Vagina (tissue), 2 donors: ENCODE data around the gene MIGA2. TPM values are rescaled to one million over a fixed set of nuclear protein-coding genes. Genes with fewer than 3 reads are reported as not detected.
"Not testable (repeated sequence)": the region's sequence is repeated elsewhere in the genome, so short reads cannot be mapped to it uniquely, and the experiment has no call there.

Source experiments
- DNase-seq, 2 donors: peaks; one replicate each; pipeline ENCODE4 v3.0.0-alpha.2; 2017; ENCODE audit errors: extremely low spot score in 2 of 2
- H3K27ac ChIP-seq: fragments of 200-600 bp; sonication (generic); one replicate; pipeline ENCODE4 v1.5.1; 2019
- H3K27me3 ChIP-seq: fragments of 200-600 bp; sonication (generic); one replicate; pipeline ENCODE4 v1.5.1; 2019
- H3K36me3 ChIP-seq, 2 donors: fragments of 200-600 bp; sonication (generic); one replicate each; pipeline ENCODE4 v1.5.1; 2017 to 2019
- H3K4me1 ChIP-seq: fragments of 200-600 bp; sonication (generic); one replicate; pipeline ENCODE4 v1.5.1; 2019
- H3K4me3 ChIP-seq, 2 donors: fragments of 200-600 bp; sonication (generic); 1 replicate in 1 of 2; 2 replicates in 1 of 2; pipeline ENCODE4 v1.5.1; 2016 to 2019
- H3K9me3 ChIP-seq: fragments of 200-600 bp; sonication (generic); one replicate; pipeline ENCODE4 v1.5.1; 2019
- CTCF ChIP-seq, 3 experiments: fragments of 450-650 bp in 2 of 3; fragments of 200-600 bp in 1 of 3; sonication (generic) in 1 of 3; IDR thresholded peaks; one replicate each; pipeline ENCODE4 v1.5.1; 2017 to 2019; ENCODE audit warnings: antibody characterized with exemption in 3 of 3, mild to moderate bottlenecking in 2 of 3, moderate library complexity in 2 of 3
- POLR2A ChIP-seq, 2 donors: fragments of 450-650 bp; IDR thresholded peaks; one replicate each; pipeline ENCODE4 v1.6.1; 2017; ENCODE audit warnings: antibody characterized with exemption in 2 of 2, mild to moderate bottlenecking in 2 of 2, moderate library complexity in 2 of 2
- POLR2AphosphoS5 ChIP-seq, 2 donors: sonication (generic); formaldehyde crosslinking; IDR thresholded peaks; one replicate each; pipeline ENCODE4 v1.9.0; 2017; ENCODE audit warnings: antibody characterized with exemption in 2 of 2, mild to moderate bottlenecking in 2 of 2, low read depth in 1 of 2; ENCODE audit not compliant: insufficient read depth in 1 of 2
- intact Hi-C: fragments of 100-400 bp; cut with DNase I; formaldehyde crosslinking; loops from one replicate; pipeline ENCODE4 v1.15.1; 2023
- total RNA-seq: library from RNA; depleted of rRNA; stranded (reverse); fragments of >200 nt; gene quantifications from one replicate; pipeline ENCODE4 v1.2.3, GENCODE V29; 2016

The MIGA2 gene
- total RNA-seq, 1 donor from 2014 or later, result 35.1 TPM

DNA sequence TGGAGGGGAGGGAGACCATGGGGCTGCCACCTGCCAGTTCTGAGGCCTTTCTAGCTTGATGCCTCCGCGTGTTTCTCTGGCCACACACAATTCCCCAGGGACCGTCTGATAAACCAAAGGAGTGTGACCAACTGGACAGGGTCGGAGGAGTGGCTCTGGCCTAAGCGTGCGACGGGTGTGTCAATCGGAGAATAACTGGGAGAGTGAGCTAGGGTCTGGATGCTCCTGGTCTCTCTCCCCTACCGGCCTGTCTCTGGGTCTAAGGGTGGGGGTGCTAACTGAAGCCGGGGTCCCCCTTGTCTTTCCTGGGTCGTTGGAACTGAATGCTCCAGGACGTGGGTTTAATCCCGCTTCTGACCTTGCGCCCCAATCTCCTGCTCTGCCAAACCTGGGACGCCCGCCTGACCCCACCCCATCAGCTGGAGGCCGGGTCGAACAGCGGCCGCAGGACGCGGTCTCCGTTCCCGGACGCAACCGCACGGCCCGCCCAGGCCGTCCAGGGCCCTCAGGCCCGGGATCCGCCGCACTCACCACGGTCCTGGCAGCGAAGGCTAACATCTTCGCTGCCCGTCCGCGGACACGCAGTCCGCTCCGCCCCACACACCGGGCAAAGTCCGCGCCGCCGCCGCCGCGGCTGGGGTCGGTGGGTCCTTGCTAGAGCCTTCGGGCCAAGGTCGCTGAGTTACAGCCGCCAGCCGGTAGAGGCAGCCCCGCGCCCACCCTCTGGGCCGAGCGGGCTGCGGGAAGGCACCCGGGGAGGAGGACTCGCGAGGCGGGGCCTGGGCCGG, 73.7 kb downstream of the MIGA2 start:
- Histone ChIP-seq H3K27ac (peak overlapping the region; percentile 91), H3K4me1 (peaks cover 41% of the 10 kb centered on the region), H3K27me3 (no peaks in the 10 kb centered on the region), H3K4me3 (peak overlapping the region; percentile 74 to 100), H3K36me3 (peaks cover 0 to 6% of the 10 kb centered on the region in 2 donors), H3K9me3 (no peaks in the 10 kb centered on the region)
- DNase-seq, result no peak
- intact Hi-C loops, result no loop called here
- TF ChIP-seq POLR2AphosphoS5 (IDR thresholded peaks at IDR 0.05; ENCODE audit: insufficient read depth in 1 of 2, low read depth in 1 of 2) (no peak), POLR2A (IDR thresholded peaks at IDR 0.05) (no peak), CTCF (IDR thresholded peaks at IDR 0.05) (no peak)

- H3K4me1 ChIP-seq, result peaks cover 48% of the 10 kb centered on the region
- peak in 1 of 2 donors; percentile 96 for DNase-seq
- H3K27ac ChIP-seq, result peak within 1 kb of the TSS; percentile 91
- peak within 1 kb of the TSS; percentile 74 to 100 for H3K4me3 ChIP-seq
- no peaks in the 10 kb centered on the region for H3K9me3 ChIP-seq
- intact Hi-C loops, result no loop called here
- peaks cover 0 to 3% of the 10 kb centered on the region in 2 donors for H3K36me3 ChIP-seq
- TF ChIP-seq CTCF (IDR thresholded peaks at IDR 0.05), result no peak
- TF ChIP-seq POLR2AphosphoS5 (IDR thresholded peaks at IDR 0.05; ENCODE audit: insufficient read depth in 1 of 2, low read depth in 1 of 2), result peak; percentile 55 to 88
- peak; percentile 47 to 90 for TF ChIP-seq POLR2A (IDR thresholded peaks at IDR 0.05)
- no peaks in the 10 kb centered on the region for H3K27me3 ChIP-seq
Observed at GRCh38 chr9:129110740-129111527, 74.5 kb downstream of the MIGA2 start, which contains the start of the genes CRAT and PTPA. Gene CRAT (minus strand): TSS chr9:129110793. CDS start chr9:129110509, 284 bp downstream. Gene PTPA (plus strand): TSS chr9:129111415. CDS start chr9:129111601, 186 bp downstream.

GRCh38 chr9:129111528-129112151, 75.2 kb downstream of the MIGA2 start:
- peak in 1 of 2 donors; percentile 92 for DNase-seq
- no peak for TF ChIP-seq POLR2AphosphoS5 (IDR thresholded peaks at IDR 0.05; ENCODE audit: insufficient read depth in 1 of 2, low read depth in 1 of 2)
- TF ChIP-seq POLR2A (IDR thresholded peaks at IDR 0.05), result no peak
- TF ChIP-seq CTCF (IDR thresholded peaks at IDR 0.05), result no peak
- peak overlapping the region; percentile 91 for H3K27ac ChIP-seq
- intact Hi-C loops, result no loop called here
- H3K27me3 ChIP-seq, result no peaks in the 10 kb centered on the region
- H3K4me3 ChIP-seq, result peak overlapping the region; percentile 74 to 100
- no peaks in the 10 kb centered on the region for H3K9me3 ChIP-seq
- H3K36me3 ChIP-seq, result no peaks in the 10 kb centered on the region
- H3K4me1 ChIP-seq, result peaks cover 48% of the 10 kb centered on the region

GRCh38 chr9:129112526-129112925, 76.1 kb downstream of the MIGA2 start:
- H3K36me3 ChIP-seq, H3K27me3 ChIP-seq, intact Hi-C loops, H3K27ac ChIP-seq, H3K9me3 ChIP-seq, DNase-seq: not testable (repeated sequence)
- Histone ChIP-seq H3K4me1 (peaks cover 48% of the 10 kb centered on the region), H3K4me3 (peak overlapping the region; percentile 74 to 100)

- Histone ChIP-seq H3K27ac (no peak overlapping the region), H3K4me1 (peaks cover 41% of the 10 kb centered on the region), H3K27me3 (no peaks in the 10 kb centered on the region), H3K4me3 (no peak overlapping the region), H3K36me3 (no peaks in the 10 kb centered on the region), H3K9me3 (no peaks in the 10 kb centered on the region)
- TF ChIP-seq POLR2A (IDR thresholded peaks at IDR 0.05), result no peak
- no peak for TF ChIP-seq CTCF (IDR thresholded peaks at IDR 0.05)
- intact Hi-C loops, result no loop called here
- no peak for DNase-seq
Observed at GRCh38 chr9:129113645-129114304, 77.3 kb downstream of the MIGA2 start.
